IPS-15b (cell line): ENCODE results near the gene SNTG2.
"Not testable (repeated sequence)": the region's sequence is repeated elsewhere in the genome, so short reads cannot be mapped to it uniquely, and the experiment has no call there.

Experiments used
- H3K27me3 ChIP-seq: one replicate; pipeline ENCODE4 v1.6.1; 2013; ENCODE audit warnings: low read length; ENCODE audit not compliant: control insufficient read depth, insufficient read depth
- H3K36me3 ChIP-seq: one replicate; pipeline ENCODE4 v1.6.1; 2013; ENCODE audit warnings: low read length; ENCODE audit not compliant: control insufficient read depth, insufficient read depth
- H3K4me1 ChIP-seq: one replicate; pipeline ENCODE4 v1.6.1; 2013; ENCODE audit warnings: mild to moderate bottlenecking, low read length; ENCODE audit not compliant: control insufficient read depth, insufficient read depth
- H3K4me3 ChIP-seq: one replicate; pipeline ENCODE4 v1.5.1; 2013; ENCODE audit warnings: low read depth, low read length
- H3K9ac ChIP-seq: one replicate; pipeline ENCODE4 v1.6.1; 2013; ENCODE audit warnings: low read depth, mild to moderate bottlenecking, low read length
- H3K9me3 ChIP-seq: one replicate; pipeline ENCODE4 v1.6.1; 2013; ENCODE audit warnings: mild to moderate bottlenecking, low read length; ENCODE audit not compliant: control insufficient read depth, insufficient read depth

SNTG2 gene

DNA sequence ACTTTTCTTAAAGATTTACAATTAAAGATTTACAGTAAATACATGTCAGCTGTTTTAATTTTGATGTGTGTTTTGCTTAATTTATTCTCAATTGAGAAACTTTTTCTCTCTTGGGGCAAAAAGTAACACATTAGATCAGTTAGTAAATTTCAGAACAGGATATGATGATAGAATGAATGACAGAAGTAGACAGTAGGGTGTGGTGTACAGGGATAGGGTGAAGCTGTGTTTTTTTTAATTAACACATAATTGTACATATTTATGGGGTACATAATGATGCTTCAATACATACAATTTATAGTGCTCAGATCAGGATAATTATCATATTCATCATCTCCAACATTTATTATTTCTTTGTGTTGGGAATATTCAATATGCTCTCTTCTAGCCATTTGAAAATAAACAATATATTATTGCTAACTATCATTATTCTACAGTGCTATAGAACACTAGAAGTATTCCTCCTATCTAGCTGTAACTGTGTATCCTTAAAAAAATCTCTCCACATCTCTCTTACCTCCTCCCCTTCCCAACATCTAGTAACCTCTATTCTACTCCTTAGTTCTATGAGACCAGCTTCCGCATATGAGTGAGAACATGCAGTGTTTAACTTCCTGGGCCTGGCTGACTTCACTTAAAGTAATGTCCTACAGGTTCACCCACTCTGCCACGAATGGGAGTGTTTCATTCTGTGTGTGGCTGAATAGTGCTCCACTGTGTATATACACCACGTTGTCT is 175.2 kb downstream of the SNTG2 start:
- Histone ChIP-seq H3K9ac (no peak overlapping the region), H3K4me3 (no peak overlapping the region), H3K4me1 (no peaks in the 10 kb centered on the region), H3K27me3 (no peaks in the 10 kb centered on the region), H3K9me3 (no peaks in the 10 kb centered on the region), H3K36me3 (no peaks in the 10 kb centered on the region)

DNA sequence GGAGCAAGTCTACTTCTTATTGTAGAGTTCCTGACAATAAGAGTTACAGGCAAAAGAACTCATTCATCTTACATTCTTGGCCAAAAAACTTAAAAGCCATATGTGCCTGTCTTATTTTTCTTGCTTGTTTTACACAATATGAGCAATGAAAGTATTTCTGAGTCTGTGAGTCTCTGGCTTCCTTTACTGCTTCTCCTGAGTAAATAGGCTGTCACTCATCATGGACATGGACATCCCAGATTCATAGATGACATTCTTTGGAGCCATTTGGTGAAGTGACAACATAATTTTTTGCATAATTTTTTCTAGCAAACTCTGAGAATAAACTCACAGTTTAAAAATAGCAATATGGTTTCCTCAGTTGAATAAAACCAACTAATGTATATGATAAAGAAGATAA is 179.3 kb downstream of the SNTG2 start:
- Histone ChIP-seq H3K27me3 (no peaks in the 10 kb centered on the region), H3K36me3 (no peaks in the 10 kb centered on the region), H3K4me1 (no peaks in the 10 kb centered on the region), H3K9me3 (no peaks in the 10 kb centered on the region), H3K4me3 (no peak overlapping the region), H3K9ac (no peak overlapping the region)

DNA sequence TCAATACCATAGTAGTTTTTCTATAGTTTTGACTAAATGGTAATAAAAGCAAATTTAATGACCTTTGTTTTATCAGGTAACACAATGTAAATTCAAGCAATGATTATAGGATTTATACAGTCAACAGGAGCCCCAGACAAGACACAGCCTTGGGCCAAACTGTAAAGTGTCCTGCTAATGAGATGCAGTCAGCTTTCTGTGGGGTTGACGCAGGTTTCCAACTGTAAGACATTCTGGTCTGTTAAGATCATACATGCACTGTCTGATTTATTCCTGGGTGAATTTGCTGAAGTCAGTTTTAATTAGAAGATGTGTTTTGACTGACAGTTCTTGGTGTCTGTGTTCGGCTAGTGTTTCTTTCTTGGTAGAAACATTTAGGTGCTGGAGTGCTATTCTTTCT is 180.3 kb downstream of the SNTG2 start:
- no peaks in the 10 kb centered on the region for H3K4me1 ChIP-seq
- H3K9me3 ChIP-seq, result no peaks in the 10 kb centered on the region
- H3K27me3 ChIP-seq, result no peaks in the 10 kb centered on the region
- no peaks in the 10 kb centered on the region for H3K36me3 ChIP-seq
- no peak overlapping the region for H3K9ac ChIP-seq
- H3K4me3 ChIP-seq, result no peak overlapping the region

DNA sequence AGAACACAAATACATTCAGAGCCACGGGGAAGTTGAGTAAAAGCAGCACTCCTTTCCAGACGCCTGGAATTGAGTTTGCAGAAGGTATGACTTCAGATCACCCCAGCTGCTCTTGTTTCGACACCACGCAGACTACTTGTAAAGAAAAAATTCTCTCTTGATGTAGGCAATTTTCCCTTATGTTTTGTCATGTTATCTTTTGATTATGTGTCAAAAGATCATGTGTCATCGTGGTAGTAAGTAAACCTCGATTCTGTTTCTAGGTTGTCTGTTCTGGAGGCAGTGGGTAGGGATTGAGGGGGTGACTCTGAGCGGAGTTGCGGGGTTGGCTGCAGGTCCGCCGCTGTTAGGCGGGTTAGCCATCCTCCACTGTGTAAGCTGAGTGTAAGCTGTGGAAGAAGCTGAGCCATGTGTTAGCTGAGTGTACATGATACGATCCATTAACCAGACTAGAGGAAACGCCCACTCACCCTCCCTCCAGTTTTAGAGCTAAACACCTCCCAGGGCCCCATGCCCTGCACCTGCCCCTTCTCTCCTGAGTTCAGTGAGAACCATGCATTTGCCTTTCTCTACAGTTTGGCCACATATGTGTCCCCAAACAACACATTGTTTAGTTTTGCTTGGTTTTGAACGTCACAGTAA is 181.8 kb downstream of the SNTG2 start:
- Histone ChIP-seq H3K9ac (no peak overlapping the region), H3K27me3 (no peaks in the 10 kb centered on the region), H3K4me1 (no peaks in the 10 kb centered on the region), H3K4me3 (no peak overlapping the region), H3K36me3 (no peaks in the 10 kb centered on the region), H3K9me3 (no peaks in the 10 kb centered on the region)

DNA sequence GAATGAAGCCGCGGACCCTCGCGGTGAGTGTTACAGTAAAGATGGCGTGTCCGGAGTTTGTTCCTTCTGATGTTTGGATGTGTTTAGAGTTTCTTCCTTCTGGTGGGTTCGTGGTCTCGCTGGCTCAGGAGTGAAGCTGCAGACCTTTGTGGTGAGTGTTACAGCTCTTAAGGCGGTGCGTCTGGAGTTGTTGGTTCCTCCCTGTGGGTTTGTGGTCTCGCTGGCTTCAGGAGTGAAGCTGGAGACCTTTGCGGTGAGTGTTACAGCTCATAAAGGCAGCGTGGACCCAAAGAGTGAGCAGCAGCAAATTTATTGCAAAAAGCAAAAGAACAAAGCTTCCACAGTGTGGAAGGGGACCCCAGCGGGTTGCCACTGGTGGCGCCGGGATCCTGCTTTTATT is 183.2 kb downstream of the SNTG2 start:
- H3K4me1 ChIP-seq, H3K27me3 ChIP-seq, H3K9me3 ChIP-seq, H3K4me3 ChIP-seq, H3K36me3 ChIP-seq, H3K9ac ChIP-seq: not testable (repeated sequence)

GRCh38 chr2:1134629-1135028 is 184.0 kb downstream of the SNTG2 start:
- Histone ChIP-seq H3K4me3 (no peak overlapping the region), H3K27me3 (no peaks in the 10 kb centered on the region), H3K9me3 (no peaks in the 10 kb centered on the region)

DNA sequence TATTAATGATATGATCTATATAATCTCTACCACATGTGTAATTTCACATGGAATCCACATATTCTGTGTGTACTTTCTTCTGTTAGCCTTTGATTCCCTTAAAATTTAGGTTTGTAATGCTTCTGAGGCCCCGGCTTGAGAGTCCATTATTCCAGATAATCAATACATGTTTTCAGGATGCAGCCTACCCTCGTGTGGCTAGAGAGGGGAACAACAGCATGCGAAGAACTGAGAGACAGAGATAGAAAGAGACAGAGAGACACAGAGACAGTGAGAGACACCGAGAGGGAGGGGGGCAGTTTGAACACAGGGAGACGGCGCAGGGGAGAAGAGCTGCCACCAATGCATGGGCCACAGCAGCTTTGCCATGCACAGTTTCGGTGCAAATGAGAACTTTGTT is 185.4 kb downstream of the SNTG2 start:
- H3K9me3 ChIP-seq, result no peaks in the 10 kb centered on the region
- no peaks in the 10 kb centered on the region for H3K27me3 ChIP-seq
- H3K9ac ChIP-seq, result no peak overlapping the region
- H3K4me1 ChIP-seq, result no peaks in the 10 kb centered on the region
- H3K4me3 ChIP-seq, result no peak overlapping the region
- no peaks in the 10 kb centered on the region for H3K36me3 ChIP-seq

More at GRCh38 chr2:1134629-1135028, 184.0 kb downstream of the SNTG2 start:
- Histone ChIP-seq H3K9ac (no peak overlapping the region), H3K4me1 (no peaks in the 10 kb centered on the region), H3K36me3 (no peaks in the 10 kb centered on the region)

- Histone ChIP-seq H3K36me3 (no peaks in the 10 kb centered on the region), H3K4me1 (no peaks in the 10 kb centered on the region), H3K27me3 (no peaks in the 10 kb centered on the region), H3K4me3 (no peak overlapping the region), H3K9me3 (no peaks in the 10 kb centered on the region), H3K9ac (no peak overlapping the region)
Measured at GRCh38 chr2:1136846-1137245, 186.2 kb downstream of the SNTG2 start.

DNA sequence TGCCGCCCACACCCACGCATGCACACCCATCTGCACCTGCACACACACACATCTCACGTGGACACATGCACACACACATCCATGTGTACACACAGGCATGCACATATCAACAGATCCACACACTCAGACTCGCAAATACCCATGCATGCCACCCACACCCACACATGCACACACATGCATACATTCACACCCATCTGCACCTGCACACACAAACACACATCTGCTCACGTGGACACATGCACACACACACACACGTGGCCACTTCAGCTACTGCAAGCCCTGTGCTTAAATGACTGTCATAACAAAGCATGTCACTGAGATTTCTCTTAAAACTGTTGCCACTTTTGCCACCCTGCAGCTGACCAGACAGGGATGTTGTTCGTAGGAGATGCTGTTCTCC is 186.6 kb downstream of the SNTG2 start:
- no peaks in the 10 kb centered on the region for H3K27me3 ChIP-seq
- H3K9me3 ChIP-seq, result no peaks in the 10 kb centered on the region
- H3K4me1 ChIP-seq, result no peaks in the 10 kb centered on the region
- no peak overlapping the region for H3K4me3 ChIP-seq
- no peaks in the 10 kb centered on the region for H3K36me3 ChIP-seq
- H3K9ac ChIP-seq, result no peak overlapping the region

DNA sequence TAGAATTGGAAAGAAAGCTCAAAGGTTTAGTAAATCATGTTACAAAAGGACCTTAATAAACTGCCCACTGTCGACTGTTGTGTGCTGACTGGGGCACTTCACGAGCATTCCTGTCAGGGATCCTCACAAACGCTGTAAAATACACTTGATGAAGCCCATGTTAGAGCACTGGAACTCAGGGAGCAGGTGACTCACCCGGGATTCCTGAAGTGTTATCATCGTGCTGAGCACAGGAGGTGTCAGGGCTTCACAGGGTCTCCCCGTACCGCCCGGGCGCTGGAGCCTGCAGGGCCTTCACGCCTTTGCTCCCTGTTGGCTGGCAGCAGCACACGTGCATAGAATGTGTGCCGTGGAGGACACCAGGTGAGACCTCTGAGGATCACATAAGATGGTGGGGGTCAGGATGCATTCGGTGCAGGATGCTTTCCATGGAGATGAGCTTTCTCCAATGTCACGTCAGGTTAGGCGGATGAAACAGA is 187.3 kb downstream of the SNTG2 start:
- Histone ChIP-seq H3K27me3 (no peaks in the 10 kb centered on the region), H3K36me3 (no peaks in the 10 kb centered on the region), H3K4me1 (no peaks in the 10 kb centered on the region), H3K4me3 (no peak overlapping the region), H3K9ac (no peak overlapping the region), H3K9me3 (no peaks in the 10 kb centered on the region)

DNA sequence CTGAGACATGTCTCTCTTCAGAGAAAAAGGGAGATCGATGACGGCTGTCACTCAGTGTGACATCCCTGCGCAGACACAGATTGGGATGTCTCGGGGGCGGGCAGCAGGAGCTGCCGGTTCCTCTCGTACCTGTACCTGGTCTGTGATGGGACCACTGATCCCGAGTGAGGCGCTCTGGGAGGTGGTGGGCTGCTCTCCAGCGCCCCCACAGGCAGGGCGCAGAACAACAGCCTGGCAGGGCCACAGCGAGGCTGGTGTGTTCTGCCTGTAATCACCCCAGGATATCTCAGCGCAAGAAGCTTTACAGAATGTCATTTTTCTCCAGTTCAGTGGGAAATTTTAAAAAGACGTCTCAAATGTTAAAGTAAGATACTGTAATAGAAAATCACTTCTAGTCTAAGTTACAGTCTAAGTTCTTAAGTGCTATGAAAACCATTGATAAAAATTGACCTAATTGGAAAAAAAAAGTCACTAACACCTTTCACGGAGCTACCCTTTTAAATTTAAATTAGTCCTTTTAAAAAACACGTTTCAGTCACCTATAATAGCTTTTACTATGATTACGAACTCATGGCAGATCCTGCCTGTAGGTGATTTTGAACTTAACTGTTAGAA is 189.8 kb downstream of the SNTG2 start:
- Histone ChIP-seq H3K9me3 (no peaks in the 10 kb centered on the region), H3K4me1 (no peaks in the 10 kb centered on the region), H3K4me3 (no peak overlapping the region), H3K9ac (no peak overlapping the region), H3K36me3 (peaks cover 2% of the 10 kb centered on the region), H3K27me3 (no peaks in the 10 kb centered on the region)

GRCh38 chr2:1141079-1141478 is 190.4 kb downstream of the SNTG2 start:
- H3K9me3 ChIP-seq, result no peaks in the 10 kb centered on the region

More at GRCh38 chr2:1141079-1141478, 190.4 kb downstream of the SNTG2 start:
- no peak overlapping the region for H3K4me3 ChIP-seq
- no peaks in the 10 kb centered on the region for H3K4me1 ChIP-seq
- no peak overlapping the region for H3K9ac ChIP-seq
- H3K27me3 ChIP-seq, result no peaks in the 10 kb centered on the region
- peaks cover 2% of the 10 kb centered on the region for H3K36me3 ChIP-seq
